GM12864 (cell line): Measurements from ENCODE around the gene VANGL2.

Experiments
- DNase-seq: peaks from one replicate; pipeline ENCODE4 v3.0.0-alpha.2; 2011; ENCODE audit warnings: low read depth
- H3K4me3 ChIP-seq: 2 replicates; pipeline ENCODE4 v1.5.1; 2011; ENCODE audit warnings: mild to moderate bottlenecking, low read depth, low read length, control low read depth
- TF ChIP-seq, protein P1 (sequence below): IDR thresholded peaks from 2 replicates; pipeline ENCODE4 v1.5.1; 2011; ENCODE audit warnings: low read depth, mild to moderate bottlenecking, moderate library complexity, low read length, control low read depth, inconsistent platforms; ENCODE audit errors: missing control alignments

VANGL2 gene

DNA sequence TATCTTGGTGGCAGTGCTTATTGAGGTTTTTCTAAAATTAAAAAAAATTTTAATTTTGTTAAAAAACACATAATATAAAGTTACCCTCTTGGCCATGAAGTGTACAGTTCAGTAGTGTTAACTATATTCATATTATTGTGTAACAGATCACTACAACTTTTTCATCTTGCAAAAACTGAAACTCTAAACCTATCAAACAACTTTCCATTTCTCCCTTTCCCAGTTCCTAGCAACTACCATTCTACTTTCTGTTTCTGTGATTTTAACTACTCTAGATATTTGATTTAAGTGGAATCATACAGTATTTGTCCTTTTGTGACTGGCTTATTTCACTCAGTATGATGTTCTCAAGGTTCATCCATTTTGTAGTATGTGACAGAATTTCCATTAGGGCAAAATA, 67.2 kb downstream of the VANGL2 start:
- no peak for DNase-seq
- no peak overlapping the region for H3K4me3 ChIP-seq
- TF ChIP-seq, protein P1, sequence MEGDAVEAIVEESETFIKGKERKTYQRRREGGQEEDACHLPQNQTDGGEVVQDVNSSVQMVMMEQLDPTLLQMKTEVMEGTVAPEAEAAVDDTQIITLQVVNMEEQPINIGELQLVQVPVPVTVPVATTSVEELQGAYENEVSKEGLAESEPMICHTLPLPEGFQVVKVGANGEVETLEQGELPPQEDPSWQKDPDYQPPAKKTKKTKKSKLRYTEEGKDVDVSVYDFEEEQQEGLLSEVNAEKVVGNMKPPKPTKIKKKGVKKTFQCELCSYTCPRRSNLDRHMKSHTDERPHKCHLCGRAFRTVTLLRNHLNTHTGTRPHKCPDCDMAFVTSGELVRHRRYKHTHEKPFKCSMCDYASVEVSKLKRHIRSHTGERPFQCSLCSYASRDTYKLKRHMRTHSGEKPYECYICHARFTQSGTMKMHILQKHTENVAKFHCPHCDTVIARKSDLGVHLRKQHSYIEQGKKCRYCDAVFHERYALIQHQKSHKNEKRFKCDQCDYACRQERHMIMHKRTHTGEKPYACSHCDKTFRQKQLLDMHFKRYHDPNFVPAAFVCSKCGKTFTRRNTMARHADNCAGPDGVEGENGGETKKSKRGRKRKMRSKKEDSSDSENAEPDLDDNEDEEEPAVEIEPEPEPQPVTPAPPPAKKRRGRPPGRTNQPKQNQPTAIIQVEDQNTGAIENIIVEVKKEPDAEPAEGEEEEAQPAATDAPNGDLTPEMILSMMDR = no peak

DNA sequence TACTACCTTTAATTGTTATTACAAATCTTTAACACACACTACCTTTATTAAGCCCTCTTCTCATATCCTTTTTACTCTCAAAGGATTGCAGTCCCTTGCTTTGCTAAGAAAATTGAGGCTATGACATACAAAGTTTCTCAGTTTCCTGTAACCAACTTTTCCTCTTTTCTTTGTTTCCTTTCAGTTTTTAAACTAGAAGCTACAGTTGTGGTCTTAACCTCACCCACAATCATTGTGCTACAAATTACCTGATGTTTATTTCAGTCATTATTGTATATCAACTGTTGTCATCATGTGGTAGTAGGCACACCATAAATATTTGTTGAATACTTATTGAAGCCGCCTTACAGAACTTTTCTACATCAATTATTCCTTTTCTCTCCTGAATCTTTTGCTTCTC, 70.9 kb downstream of the VANGL2 start:
- H3K4me3 ChIP-seq = no peak overlapping the region
- DNase-seq = no peak
- TF ChIP-seq, protein P1 = no peak

DNA sequence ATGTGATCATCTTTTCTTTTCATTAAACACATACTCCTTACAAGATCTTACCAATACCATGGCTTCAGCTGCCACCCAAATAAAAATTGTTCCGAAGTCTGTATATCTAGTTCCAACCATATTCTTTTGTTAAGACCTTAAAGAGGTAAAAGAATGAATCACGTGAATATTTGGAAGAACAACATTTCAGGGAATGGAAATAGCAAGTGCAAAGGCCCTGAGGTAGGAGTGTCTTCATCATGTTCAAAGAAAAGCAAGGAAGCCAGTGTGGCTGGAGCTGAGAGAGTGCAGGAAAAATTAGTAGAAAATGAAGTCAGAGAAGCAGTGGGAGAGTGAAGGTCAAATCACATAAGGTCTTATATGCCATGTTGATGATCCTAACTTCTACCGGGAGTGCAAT, 71.7 kb downstream of the VANGL2 start:
- no peak overlapping the region for H3K4me3 ChIP-seq
- TF ChIP-seq, protein P1 = no peak
- no peak for DNase-seq

DNA sequence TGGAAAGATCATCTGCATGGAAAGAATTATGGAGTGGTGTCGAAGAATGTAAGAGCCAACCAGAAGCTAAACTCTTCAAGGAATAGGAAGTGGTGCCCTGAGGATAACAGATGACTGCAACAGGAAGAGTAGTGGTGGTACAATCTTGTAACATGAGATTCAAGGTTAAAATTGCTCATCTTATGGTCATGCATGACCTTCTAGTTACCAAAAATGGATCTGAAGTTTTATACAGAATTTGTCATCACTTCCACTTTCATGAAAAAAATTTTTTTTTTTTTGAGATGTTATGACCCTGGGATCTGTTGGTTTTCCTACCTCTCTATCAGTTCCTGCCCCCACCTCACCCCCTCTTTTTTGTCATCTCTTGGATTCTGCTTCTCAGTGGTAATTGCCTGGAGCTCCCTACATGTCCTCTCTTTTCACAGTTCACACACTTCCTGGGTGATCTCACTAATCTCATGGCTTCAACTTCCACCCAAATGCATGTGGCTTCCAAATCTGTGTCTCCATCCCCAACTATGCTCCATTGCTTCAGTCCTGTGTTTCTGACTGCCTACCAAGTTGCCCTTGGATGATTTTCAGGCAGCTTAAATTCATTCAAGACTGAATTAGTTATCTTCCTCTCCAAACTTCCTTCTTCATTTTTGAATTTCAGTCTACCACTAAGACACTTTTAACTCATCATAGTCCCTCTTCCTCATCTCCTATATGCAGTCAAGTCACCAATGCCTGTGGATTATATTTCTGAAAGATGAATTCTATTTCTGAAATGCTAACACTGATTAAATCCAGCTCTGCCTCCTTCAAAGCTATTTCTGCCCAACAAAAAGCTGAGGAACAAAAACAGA, 74.3 kb downstream of the VANGL2 start:
- DNase-seq = no peak
- no peak overlapping the region for H3K4me3 ChIP-seq
- TF ChIP-seq, protein P1 = no peak
